Fibroblast of lung (primary cell): ENCODE data around the gene SNX6. TPM values are rescaled to one million over a fixed set of nuclear protein-coding genes. Genes with fewer than 3 reads are reported as not detected.

ENCODE experiments used
- DNase-seq, 2 donors: peaks; one replicate each; pipeline versions ENCODE4 v3.0.0 to v3.0.0-alpha.2; 2010; ENCODE audit warnings: low read depth in 2 of 2
- H2AFZ ChIP-seq: 2 replicates; pipeline ENCODE4 v1.5.1; 2012; ENCODE audit warnings: low read length, control low read depth, inconsistent platforms
- H3K27ac ChIP-seq: 2 replicates; pipeline ENCODE4 v1.5.1; 2011; ENCODE audit warnings: low read length, control low read depth; ENCODE audit not compliant: insufficient read depth
- H3K27me3 ChIP-seq: 2 replicates; pipeline ENCODE4 v1.5.1; 2011; ENCODE audit warnings: mild to moderate bottlenecking, low read length; ENCODE audit not compliant: control insufficient read depth, insufficient read depth
- H3K36me3 ChIP-seq: 2 replicates; pipeline ENCODE4 v1.5.1; 2011; ENCODE audit warnings: low read length; ENCODE audit not compliant: control insufficient read depth, insufficient read depth
- H3K4me1 ChIP-seq: 2 replicates; pipeline ENCODE4 v1.5.1; 2011; ENCODE audit warnings: low read length; ENCODE audit not compliant: control insufficient read depth, insufficient read depth; ENCODE audit errors: extremely low read depth
- H3K4me2 ChIP-seq: 2 replicates; pipeline ENCODE4 v1.5.1; 2011; ENCODE audit warnings: low read length, control low read depth; ENCODE audit not compliant: insufficient read depth; ENCODE audit errors: extremely low read depth
- H3K4me3 ChIP-seq, 4 experiments: fragments of 200-600 bp in 1 of 4; sonication (generic) in 1 of 4; replicated peaks in 1 of 4; 2 replicates each; pipeline ENCODE4 v1.5.1; 2011 to 2016; ENCODE audit warnings: low read length in 4 of 4, low read depth in 3 of 4, mild to moderate bottlenecking in 3 of 4, control low read depth in 2 of 4, inconsistent platforms in 1 of 4, mixed read lengths in 1 of 4; ENCODE audit not compliant: insufficient read depth in 1 of 4; ENCODE audit errors: control extremely low read depth in 1 of 4
- H3K79me2 ChIP-seq: 2 replicates; pipeline ENCODE4 v1.5.1; 2012; ENCODE audit warnings: mild to moderate bottlenecking, low read length, inconsistent platforms; ENCODE audit not compliant: control insufficient read depth, insufficient read depth
- H3K9ac ChIP-seq: 2 replicates; pipeline ENCODE4 v1.5.1; 2011; ENCODE audit warnings: mild to moderate bottlenecking, low read length, control low read depth; ENCODE audit not compliant: insufficient read depth
- H3K9me3 ChIP-seq: 2 replicates; pipeline ENCODE4 v1.5.1; 2012; ENCODE audit warnings: low read depth, low read length; ENCODE audit not compliant: control insufficient read depth, insufficient read depth
- H4K20me1 ChIP-seq: 2 replicates; pipeline ENCODE4 v1.5.1; 2011; ENCODE audit warnings: low read length; ENCODE audit not compliant: control insufficient read depth, insufficient read depth; ENCODE audit errors: extremely low read depth
- CTCF ChIP-seq, 2 donors: IDR thresholded peaks in 1 of 2; conservative IDR thresholded peaks in 1 of 2; 1 replicate in 1 of 2; 2 replicates in 1 of 2; pipeline ENCODE4 v1.5.1; 2011 to 2012; ENCODE audit warnings: low read length in 2 of 2, control low read depth in 1 of 2, inconsistent platforms in 1 of 2, low read depth in 1 of 2, mild to moderate bottlenecking in 1 of 2
- EZH2 ChIP-seq: IDR thresholded peaks from 2 replicates; pipeline ENCODE4 v1.5.1; 2012; ENCODE audit warnings: low read length, control low read depth, mild to moderate bottlenecking; ENCODE audit errors: missing control alignments
- polyA plus RNA-seq, 2 donors: library from polyadenylated mRNA; depleted of rRNA in 1 of 2; stranded (reverse) in 1 of 2; unstranded in 1 of 2; fragments of >200 nt; gene quantifications; 2 replicates each; pipeline ENCODE4 v1.2.1, GENCODE V29; 2011 to 2012; ENCODE audit warnings: missing spikeins in 1 of 2
- total RNA-seq: library from RNA; depleted of rRNA; stranded (reverse); fragments of >200 nt; gene quantifications from 2 replicates; pipeline ENCODE4 v1.2.1, GENCODE V29; 2014

SNX6 gene
- total and polyA plus RNA-seq, 2 donors (not counting 1 experiment from before 2014, with no cell fraction given), result 131 to 232 TPM

- H3K36me3 ChIP-seq, result peaks cover 13% of the 10 kb centered on the region
- no peak overlapping the region for H3K4me3 ChIP-seq
- no peaks in the 10 kb centered on the region for H3K9me3 ChIP-seq
- no peaks in the 10 kb centered on the region for H4K20me1 ChIP-seq
- H3K79me2 ChIP-seq, result peaks cover 54% of the 10 kb centered on the region
- no peaks in the 10 kb centered on the region for H3K27me3 ChIP-seq
- TF ChIP-seq EZH2, result no peak
- no peak for TF ChIP-seq CTCF (conservative IDR thresholded peaks at IDR 0.05 in 1 of 2, IDR thresholded peaks at IDR 0.05 in 1 of 2; ENCODE audit: low read depth in 1 of 2, low read length in 2 of 2)
- no peaks in the 10 kb centered on the region for H3K4me1 ChIP-seq
- no peak overlapping the region for H3K27ac ChIP-seq
- H3K9ac ChIP-seq, result no peak overlapping the region
- no peak overlapping the region for H3K4me2 ChIP-seq
- H2AFZ ChIP-seq, result no peak overlapping the region
- no peak for DNase-seq
Measured at GRCh38 chr14:34619471-34619870, 10.5 kb downstream of the SNX6 start.

- DNase-seq, result no peak
- Histone ChIP-seq H3K4me1 (no peaks in the 10 kb centered on the region), H2AFZ (no peak overlapping the region), H4K20me1 (no peaks in the 10 kb centered on the region), H3K79me2 (peaks cover 36% of the 10 kb centered on the region), H3K36me3 (peaks cover 5% of the 10 kb centered on the region), H3K27me3 (no peaks in the 10 kb centered on the region), H3K4me2 (no peak overlapping the region), H3K4me3 (no peak overlapping the region), H3K27ac (no peak overlapping the region), H3K9ac (no peak overlapping the region), H3K9me3 (no peaks in the 10 kb centered on the region)
- TF ChIP-seq CTCF (conservative IDR thresholded peaks at IDR 0.05 in 1 of 2, IDR thresholded peaks at IDR 0.05 in 1 of 2; ENCODE audit: low read depth in 1 of 2, low read length in 2 of 2) (no peak), EZH2 (no peak)
Measured at GRCh38 chr14:34616360-34616759, 13.6 kb downstream of the SNX6 start.

GRCh38 chr14:34615507-34615906 lies 14.4 kb downstream of the SNX6 start:
- no peaks in the 10 kb centered on the region for H3K27me3 ChIP-seq
- DNase-seq, result no peak
- no peak overlapping the region for H3K27ac ChIP-seq
- peaks cover 29% of the 10 kb centered on the region for H3K79me2 ChIP-seq
- H3K9me3 ChIP-seq, result no peaks in the 10 kb centered on the region
- no peak overlapping the region for H3K9ac ChIP-seq
- peaks cover 3% of the 10 kb centered on the region for H3K36me3 ChIP-seq
- TF ChIP-seq EZH2, result no peak
- TF ChIP-seq CTCF (conservative IDR thresholded peaks at IDR 0.05 in 1 of 2, IDR thresholded peaks at IDR 0.05 in 1 of 2; ENCODE audit: low read depth in 1 of 2, low read length in 2 of 2), result no peak
- H3K4me3 ChIP-seq, result no peak overlapping the region
- H3K4me2 ChIP-seq, result no peak overlapping the region
- H3K4me1 ChIP-seq, result no peaks in the 10 kb centered on the region
- H4K20me1 ChIP-seq, result no peaks in the 10 kb centered on the region
- H2AFZ ChIP-seq, result no peak overlapping the region
